H7 (cell line): ENCODE results near the gene FOSL1. TPM values are rescaled to one million over a fixed set of nuclear protein-coding genes. Genes with fewer than 3 reads are reported as not detected.
"Not testable (repeated sequence)": the region's sequence is repeated elsewhere in the genome, so short reads cannot be mapped to it uniquely, and the experiment has no call there.

Source experiments
- DNase-seq: peaks from one replicate; pipeline ENCODE4 v3.0.0; 2012
- H3K27me3 ChIP-seq: 2 replicates; pipeline ENCODE4 v1.6.0; 2011; ENCODE audit warnings: mild to moderate bottlenecking, low read length; ENCODE audit not compliant: control insufficient read depth, insufficient read depth
- H3K36me3 ChIP-seq: replicated peaks from 2 replicates; pipeline ENCODE4 v1.5.1; 2011; ENCODE audit warnings: low read length; ENCODE audit not compliant: control insufficient read depth, insufficient read depth
- H3K4me3 ChIP-seq: 2 replicates; pipeline ENCODE4 v1.5.1; 2011; ENCODE audit warnings: low read depth, mild to moderate bottlenecking, control low read depth, low read length, moderate library complexity; ENCODE audit not compliant: insufficient read depth
- total RNA-seq: library from RNA; depleted of rRNA; stranded (reverse); fragments of >200 nt; shearing (Covaris generic); gene quantifications from 2 replicates; pipeline ENCODE4 v1.2.3, GENCODE V29; 2014

Gene FOSL1
- total RNA-seq, 1 experiment from 2014 or later, result 0.48 TPM

DNA sequence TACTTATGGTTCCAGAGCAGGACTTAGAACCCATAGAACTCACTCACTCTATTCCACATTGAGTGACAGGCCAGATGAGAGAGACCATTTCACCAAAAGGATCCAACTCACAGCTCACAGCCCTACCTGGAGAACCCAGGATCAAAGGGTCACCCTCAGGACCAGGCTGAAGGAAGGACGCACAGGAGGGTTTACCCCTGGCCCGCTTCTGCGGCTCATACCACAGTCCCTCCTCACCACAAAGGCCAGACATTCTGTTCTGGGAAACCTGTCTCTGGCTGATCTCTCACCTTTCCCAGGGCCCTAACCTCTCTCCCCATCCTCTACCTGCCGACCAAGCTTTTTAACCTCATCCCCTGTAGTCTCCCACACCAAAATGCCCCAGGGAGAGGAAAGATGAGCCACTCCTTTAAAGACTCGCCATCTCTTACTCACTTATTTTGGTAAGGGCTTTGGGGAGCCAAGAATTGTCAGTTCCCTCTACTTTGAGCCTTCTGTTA is 4.7 kb downstream of the FOSL1 start:
- Histone ChIP-seq H3K4me3 (no peak overlapping the region), H3K27me3 (peaks cover 25% of the 10 kb centered on the region), H3K36me3 (no peaks in the 10 kb centered on the region; the same call in 1 of the 2 replicates)
- no peak for DNase-seq

DNA sequence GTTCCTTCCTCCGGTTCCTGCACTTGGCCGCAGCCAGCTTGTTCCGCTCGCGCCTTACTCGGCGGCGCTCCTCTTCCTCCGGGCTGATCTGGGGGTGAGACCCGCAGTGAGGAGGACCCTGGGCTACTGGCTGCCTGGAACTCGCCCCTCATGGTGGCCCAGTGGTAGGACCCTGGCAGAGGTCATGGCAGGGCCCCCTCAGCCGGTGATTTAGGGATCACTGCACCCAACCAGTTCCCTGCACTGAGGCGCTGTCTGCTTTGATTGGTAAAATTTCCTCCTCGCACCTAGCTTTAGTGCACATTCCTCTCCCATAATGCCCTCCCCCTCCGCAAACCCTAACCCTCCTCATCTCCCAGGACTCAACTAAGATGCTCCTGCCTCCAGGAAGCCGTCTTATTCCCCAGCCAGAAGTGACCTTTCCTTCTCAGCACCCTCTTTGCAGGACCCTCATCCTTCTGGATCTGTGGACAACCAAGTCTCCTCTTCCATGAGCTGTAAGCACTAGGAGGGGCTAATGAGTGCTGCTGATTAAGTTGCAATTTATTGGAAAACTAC is 6.1 kb downstream of the FOSL1 start:
- no peak for DNase-seq
- Histone ChIP-seq H3K36me3 (no peaks in the 10 kb centered on the region; the same call in 1 of the 2 replicates), H3K4me3 (no peak overlapping the region), H3K27me3 (peaks cover 24% of the 10 kb centered on the region)

DNA sequence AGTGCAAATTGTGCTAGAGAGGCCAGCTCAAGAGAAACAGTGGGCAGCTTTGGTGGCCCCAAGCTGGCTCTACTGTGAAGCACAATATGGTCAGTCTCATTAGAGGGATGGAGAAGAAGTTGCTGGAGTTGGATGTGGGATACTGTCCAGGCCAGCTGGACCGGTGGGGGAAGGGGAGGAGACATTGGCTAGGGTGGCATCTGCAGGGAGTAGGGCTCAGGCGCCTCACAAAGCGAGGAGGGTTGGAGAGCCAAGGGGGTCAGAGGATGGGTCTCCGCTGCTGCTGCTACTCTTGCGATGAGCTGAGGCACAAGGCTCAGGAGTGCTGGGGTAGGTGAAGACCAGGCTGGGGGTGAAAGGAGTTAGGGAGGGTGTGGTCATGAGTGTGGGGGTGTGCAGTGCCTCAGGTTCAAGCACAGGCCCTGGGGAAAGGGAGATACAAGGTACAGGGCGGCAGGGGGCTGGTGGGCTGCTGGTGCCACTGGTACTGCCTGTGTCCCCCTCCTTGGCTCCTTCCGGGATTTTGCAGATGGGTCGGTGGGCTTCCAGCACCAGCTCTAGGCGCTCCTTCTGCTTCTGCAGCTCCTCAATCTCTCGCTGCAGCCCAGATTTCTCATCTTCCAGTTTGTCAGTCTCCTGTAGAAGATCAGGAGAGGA is 7.4 kb downstream of the FOSL1 start:
- Histone ChIP-seq H3K27me3 (peaks cover 17% of the 10 kb centered on the region), H3K36me3 (no peaks in the 10 kb centered on the region; the same call in 1 of the 2 replicates), H3K4me3 (no peak overlapping the region)
- DNase-seq, result no peak

DNA sequence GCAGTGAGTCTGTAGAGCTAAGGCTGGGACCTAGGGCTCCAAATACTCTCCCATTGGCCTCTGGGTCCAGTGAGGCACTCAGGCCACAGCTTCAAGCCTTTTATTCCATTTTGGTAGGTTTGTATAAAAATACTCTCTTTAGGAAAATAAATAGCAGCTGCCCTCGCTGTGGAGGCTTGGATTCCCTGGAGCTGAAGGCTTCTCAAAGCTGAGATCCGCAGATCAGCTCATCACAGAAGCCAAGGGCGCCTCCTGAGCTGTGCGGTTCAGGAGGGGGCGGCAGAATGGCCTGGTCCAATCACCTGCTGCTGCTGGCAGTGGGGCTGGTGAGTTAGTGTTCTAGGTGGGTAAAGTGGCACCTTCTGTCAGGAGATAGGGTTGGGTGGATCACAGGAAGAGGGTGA is 8.0 kb downstream of the FOSL1 start:
- Histone ChIP-seq H3K27me3 (peaks cover 17% of the 10 kb centered on the region), H3K4me3 (peak overlapping the region; percentile 95)
- not testable (repeated sequence) for H3K36me3 ChIP-seq, DNase-seq

DNA sequence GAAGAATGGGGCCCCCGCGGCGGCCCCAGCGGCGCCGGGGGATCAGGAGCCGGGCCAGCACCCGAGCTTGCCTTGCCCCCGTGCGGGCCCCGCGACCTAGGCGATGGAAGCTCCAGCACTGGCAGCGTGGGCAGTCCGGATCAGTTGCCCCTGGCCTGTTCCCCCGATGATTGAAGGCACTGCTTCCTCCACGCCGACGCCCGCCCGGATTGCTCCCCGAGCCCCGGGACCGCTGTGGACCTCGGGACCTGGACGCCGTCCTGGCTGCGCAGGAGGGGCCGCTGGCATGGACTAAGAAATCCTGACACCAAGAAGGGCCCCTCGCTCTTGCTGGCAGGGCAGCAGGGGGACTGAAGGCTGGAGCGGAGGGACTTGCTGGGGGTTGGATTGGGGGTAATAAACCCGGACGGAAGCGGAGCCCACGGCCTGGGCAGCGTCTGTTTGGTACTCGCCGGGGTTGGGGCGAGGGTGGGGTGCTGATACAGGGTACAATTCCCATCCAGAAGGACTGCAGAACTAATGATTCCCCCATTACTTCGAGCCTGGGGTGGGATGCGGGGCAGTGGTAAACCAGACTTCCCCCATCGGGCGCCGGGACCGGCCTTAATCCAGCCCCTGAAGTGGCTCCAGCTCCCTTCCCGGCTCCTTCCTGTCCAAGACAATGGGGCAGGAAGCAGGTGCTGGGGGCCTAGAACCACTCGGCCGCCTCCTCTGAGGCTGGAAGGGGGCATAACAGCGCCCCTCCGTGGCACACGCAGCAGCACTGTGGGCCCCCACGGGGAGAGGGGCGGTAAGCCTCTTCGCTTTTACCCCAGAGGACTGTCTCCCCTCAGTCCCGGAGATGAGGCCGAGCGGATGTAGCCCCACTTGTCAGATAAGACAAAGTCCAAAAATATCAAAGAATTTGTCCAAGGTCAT is 8.7 kb downstream of the FOSL1 start:
- peaks cover 7% of the 10 kb centered on the region for H3K36me3 ChIP-seq
- peak overlapping the region; percentile 95 for H3K4me3 ChIP-seq
- peaks cover 17% of the 10 kb centered on the region for H3K27me3 ChIP-seq
- DNase-seq, result peak; percentile 91

DNA sequence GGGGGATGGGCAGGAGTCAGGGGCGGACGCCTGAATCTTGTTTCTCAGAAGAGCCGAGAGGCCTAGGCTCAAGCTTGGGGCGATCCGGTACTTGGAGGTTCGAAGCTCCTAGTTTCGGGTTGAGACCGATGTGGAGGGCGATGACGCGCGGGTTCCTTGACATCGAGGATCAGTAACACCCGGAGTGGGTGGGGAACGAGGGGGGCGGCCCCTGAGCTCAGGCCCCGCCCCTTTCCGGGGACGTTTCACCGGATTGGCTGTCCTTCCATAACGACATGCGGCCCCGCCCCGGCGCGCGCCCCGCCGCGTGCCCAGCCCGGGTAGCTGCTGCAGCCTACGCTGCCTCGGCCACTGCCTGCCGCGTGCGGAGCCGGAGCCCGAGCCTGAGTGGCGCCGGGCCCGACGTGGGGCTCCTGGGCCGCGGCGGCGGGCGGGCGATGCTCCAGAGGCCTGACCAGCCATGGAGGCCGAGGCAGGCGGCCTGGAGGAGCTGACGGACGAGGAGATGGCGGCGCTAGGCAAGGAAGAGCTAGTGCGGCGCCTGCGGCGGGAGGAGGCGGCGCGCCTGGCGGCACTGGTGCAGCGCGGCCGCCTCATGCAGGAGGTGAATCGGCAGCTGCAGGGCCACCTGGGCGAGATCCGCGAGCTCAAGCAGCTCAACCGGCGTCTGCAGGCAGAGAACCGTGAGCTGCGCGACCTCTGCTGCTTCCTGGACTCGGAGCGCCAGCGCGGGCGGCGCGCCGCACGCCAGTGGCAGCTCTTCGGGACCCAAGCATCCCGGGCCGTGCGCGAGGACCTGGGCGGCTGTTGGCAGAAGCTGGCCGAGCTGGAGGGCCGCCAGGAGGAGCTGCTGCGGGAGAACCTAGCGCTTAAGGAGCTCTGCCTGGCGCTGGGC is 9.6 kb downstream of the FOSL1 start, which contains the start of gene CCDC85B:
CCDC85B (plus strand) TSS at position 350 of the 895 bp plus-strand sequence; CDS start at position 461, 111 bp downstream.
- peaks cover 13% of the 10 kb centered on the region for H3K36me3 ChIP-seq
- peak; percentile 99 for DNase-seq
- H3K27me3 ChIP-seq, result peaks cover 17% of the 10 kb centered on the region
- H3K4me3 ChIP-seq, result peak within 1 kb of the TSS; percentile 95

DNA sequence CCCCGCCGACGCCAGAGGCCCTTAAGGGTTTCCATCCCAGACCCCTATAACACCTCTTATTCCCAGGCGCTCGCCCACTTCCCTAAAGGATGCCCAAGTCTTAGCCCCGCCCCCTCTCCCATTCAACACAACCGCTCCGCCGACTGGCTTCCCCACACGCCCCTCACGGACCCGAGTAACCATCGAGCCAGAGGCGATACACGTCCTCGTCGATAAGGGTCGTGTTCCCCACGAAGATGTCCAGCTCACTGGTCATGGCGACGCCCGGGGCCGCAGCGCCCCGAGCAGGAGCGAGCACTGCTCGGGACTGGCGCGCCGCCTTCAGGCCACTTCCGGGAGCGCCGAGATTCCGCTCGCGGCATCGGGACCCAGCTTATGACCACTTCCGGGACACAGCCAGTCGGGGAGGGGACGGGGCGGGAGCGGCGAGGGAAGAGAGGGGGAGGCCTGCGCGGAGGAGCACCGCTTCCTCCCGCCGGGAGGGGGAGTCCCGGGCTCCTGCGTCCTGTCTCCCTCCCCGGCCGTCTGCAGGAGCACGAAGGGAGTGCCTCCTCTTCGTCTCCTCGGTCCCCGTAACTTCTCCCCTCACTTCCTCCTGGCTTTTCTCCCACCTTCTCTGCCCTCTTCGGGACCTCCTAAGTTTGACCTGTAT is 11.9 kb downstream of the FOSL1 start, which contains the start of gene FIBP:
FIBP (minus strand) TSS at position 309 of the 652 bp plus-strand sequence; CDS start at position 256, 53 bp downstream.
- H3K27me3 ChIP-seq, result peaks cover 17% of the 10 kb centered on the region
- DNase-seq, result peak; percentile 100
- H3K36me3 ChIP-seq, result peaks cover 32% of the 10 kb centered on the region
- peak within 1 kb of the TSS; percentile 75 for H3K4me3 ChIP-seq

DNA sequence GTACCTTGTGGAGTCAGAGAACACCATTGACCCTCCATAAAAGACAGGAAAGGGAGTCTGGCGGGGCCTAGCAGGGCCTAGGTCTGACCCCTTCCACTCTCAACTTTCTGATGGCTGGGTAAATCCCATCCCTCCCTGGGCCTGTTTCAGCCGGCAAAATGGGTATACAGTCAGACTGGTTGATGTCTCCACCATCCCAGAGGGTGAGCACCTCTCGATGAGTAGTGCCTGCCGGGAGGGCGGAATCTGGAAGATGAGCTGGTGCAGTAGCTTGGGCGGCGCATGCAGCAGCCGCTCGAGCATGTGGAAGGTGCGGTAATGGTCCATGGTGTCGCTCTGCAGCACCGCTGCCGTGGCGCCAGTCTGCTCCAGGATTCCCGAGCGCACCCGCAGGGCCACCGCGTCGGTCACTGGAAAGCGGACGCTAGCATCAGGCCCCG is 12.4 kb downstream of the FOSL1 start:
- DNase-seq, result no peak
- Histone ChIP-seq H3K4me3 (peak overlapping the region; percentile 75), H3K27me3 (peaks cover 17% of the 10 kb centered on the region), H3K36me3 (peaks cover 34% of the 10 kb centered on the region)

DNA sequence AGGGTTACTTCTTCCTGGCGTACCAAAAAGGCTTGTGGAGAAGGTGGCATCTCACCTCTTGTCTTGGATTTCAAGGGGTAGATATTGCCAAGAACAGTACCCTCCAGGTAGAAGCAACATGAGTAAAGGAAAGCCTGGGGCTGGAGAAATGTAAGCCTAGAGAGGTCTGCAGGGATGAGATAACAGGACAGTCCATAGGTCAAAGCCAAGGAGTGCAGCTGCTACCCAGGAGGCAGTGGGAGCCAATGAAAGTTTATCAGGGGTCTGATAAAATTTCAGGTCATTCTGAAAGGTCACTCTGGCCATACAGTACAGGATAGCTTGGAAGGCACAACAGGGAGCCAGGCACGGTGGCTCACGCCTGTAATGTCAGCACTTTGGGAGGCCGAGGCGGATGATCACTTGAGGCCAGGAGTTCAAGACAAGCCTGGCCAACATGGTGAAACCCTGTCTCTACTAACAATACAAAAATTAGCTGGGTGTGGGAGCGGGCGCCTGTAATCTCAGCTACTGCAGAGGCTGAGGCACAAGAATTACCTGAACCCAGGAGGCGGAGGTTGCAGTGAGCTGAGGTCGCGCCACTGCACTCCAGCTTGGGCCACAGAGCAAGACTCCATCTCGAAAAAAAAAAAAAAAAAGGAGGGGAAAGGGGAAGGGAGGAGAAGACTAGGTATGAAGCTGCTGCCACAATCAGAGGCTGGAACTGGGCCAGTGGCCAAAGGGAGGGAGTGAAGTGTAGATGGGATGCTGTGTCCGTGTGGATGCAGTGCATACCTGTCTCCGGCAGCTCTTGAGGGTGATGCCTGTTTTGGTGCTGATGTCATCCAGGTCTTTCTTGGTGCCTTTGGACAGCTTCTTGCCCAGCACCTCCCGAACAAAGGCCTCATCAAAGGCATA is 13.1 kb downstream of the FOSL1 start:
- Histone ChIP-seq H3K4me3 (peak overlapping the region; percentile 75), H3K36me3 (peaks cover 34% of the 10 kb centered on the region), H3K27me3 (peaks cover 17% of the 10 kb centered on the region)
- DNase-seq, result no peak

DNA sequence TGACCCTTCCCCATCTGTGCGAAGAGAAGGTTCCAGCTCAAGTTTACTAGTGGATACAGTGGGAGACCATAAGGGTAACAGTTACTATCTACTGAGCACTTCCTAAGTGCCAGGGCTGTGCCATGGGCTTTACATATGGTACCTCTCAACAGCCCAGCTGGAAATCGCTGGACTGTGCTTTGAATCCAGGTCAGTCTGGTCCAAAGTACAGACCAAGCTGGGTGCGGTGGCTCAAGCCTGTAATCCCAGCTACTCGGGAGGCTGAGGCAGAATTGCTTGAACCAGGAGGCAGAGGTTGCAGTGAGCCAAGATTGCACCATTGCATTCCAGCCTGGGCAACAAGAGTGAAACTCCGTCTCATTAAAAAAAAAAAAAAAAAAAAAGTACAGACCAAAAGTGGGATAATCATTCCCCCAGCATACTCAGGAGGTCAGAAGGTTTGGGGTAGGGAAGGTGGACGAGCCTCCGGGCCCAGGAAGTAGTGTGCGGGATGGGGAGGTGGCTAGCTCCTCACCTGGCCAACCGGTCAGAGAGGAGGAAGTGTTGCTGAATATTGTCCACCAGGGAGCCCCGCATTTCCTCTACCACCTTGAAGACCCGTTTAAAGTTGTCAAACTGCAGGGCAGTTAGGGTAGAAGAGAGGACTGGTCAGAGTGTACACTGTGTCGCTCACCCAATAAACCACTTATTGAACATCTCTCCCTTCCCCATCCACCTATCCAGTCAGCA is 14.2 kb downstream of the FOSL1 start:
- Histone ChIP-seq H3K4me3 (no peak overlapping the region), H3K27me3 (peaks cover 15% of the 10 kb centered on the region), H3K36me3 (peaks cover 34% of the 10 kb centered on the region)
- no peak for DNase-seq

DNA sequence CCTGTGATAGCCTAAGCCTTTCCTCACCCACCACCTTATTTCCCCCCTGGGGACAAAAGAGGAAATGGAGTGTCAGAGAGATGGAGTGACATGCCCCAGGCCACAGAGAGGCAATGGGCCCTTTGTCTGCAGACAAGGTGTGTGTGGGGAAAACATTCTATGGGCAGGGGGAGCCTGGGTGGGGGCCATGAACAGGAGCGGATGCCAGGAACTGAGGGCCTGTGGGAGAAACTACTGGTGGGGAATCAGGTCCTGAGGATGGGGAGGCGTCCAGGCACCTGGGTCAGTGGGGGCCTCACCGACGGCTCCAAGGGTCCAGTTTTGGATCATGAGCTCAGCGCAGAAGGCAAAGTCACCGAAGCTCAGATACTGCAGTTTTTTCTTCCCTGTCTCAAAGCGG is 15.0 kb downstream of the FOSL1 start:
- peaks cover 34% of the 10 kb centered on the region for H3K36me3 ChIP-seq
- DNase-seq, result no peak
- no peak overlapping the region for H3K4me3 ChIP-seq
- H3K27me3 ChIP-seq, result peaks cover 12% of the 10 kb centered on the region

DNA sequence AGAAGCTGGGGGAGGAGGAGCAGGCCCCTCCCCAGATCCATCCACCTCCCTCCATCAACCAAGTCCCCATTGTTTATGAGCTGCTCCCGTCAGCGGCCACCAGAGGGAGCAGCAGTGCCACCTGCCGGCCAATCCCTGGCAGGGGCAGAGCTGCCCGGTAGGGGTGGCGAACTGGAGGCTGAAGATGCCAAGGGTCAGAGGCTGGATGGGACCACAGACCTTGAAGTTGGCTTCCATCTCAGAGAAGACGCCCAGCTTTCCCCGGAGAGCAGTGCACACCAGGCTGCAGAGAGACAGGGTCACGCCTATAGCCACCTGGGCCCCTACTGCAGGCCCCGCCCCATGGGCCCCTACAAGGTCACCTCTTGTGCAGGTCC is 15.5 kb downstream of the FOSL1 start:
- DNase-seq, result peak; percentile 98
- Histone ChIP-seq H3K36me3 (peaks cover 34% of the 10 kb centered on the region), H3K4me3 (no peak overlapping the region), H3K27me3 (peaks cover 7% of the 10 kb centered on the region)
